VCaP (cell line): ENCODE data around the gene ALDH3A1.

Experiments used
- H3K27ac ChIP-seq: fragments of 450-650 bp; 2 replicates; pipeline ENCODE4 v1.5.1; 2017
- CTCF ChIP-seq: fragments of 450-650 bp; conservative IDR thresholded peaks from 2 replicates; pipeline ENCODE4 v1.5.1; 2017; ENCODE audit warnings: mild to moderate bottlenecking, moderate library complexity

The ALDH3A1 gene

GRCh38 chr17:19716108-19717030 is 31.7 kb downstream of the ALDH3A1 start, which contains the start of gene SLC47A2:
Gene SLC47A2, minus strand, starts transcription at chr17:19716584. Its CDS starts 29 bp downstream, at chr17:19716555.
- TF ChIP-seq CTCF, result no peak
- no peak within 1 kb of the TSS for H3K27ac ChIP-seq

- no peak overlapping the region for H3K27ac ChIP-seq
- TF ChIP-seq CTCF, result no peak
These were observed 33.3 kb downstream of the ALDH3A1 start for GRCh38 chr17:19714542-19715411.

GRCh38 chr17:19713901-19714361 is 34.2 kb downstream of the ALDH3A1 start:
- no peak overlapping the region for H3K27ac ChIP-seq
- TF ChIP-seq CTCF, result no peak

GRCh38 chr17:19713462-19713861 is 34.6 kb downstream of the ALDH3A1 start:
- no peak overlapping the region for H3K27ac ChIP-seq
- no peak; the same call in 1 of the 2 replicates for TF ChIP-seq CTCF

- no peak for TF ChIP-seq CTCF
- H3K27ac ChIP-seq, result no peak overlapping the region
These were observed 35.6 kb downstream of the ALDH3A1 start for GRCh38 chr17:19712436-19713004.

GRCh38 chr17:19709841-19710240 is 38.3 kb downstream of the ALDH3A1 start:
- no peak overlapping the region for H3K27ac ChIP-seq

More at GRCh38 chr17:19709841-19710240, 38.3 kb downstream of the ALDH3A1 start:
- TF ChIP-seq CTCF, result no peak
